Measurements from ENCODE around the gene MAN1B1. TPM values are rescaled to one million over a fixed set of nuclear protein-coding genes. Genes with fewer than 3 reads are reported as not detected.

Gene MAN1B1
- total RNA-seq: 31.8 TPM

GRCh38 chr9:137086531-137087408, at the start of gene MAN1B1:
TSS of gene MAN1B1 (plus strand) at chr9:137086985. CDS start at chr9:137087000, 15 bp downstream.
- H3K9ac ChIP-seq (ENCODE audit: low read depth in 1 of 3, low read length in 3 of 3): peak within 1 kb of the TSS; percentile 77 to 88 (median 84)
- H3K27me3 ChIP-seq (ENCODE audit: control insufficient read depth in 3 of 3, insufficient read depth in 3 of 3, low read length in 3 of 3): no peaks in the 10 kb centered on the region
- H3K27ac ChIP-seq (ENCODE audit: low read depth, low read length): peak within 1 kb of the TSS; percentile 90
- H3K36me3 ChIP-seq (ENCODE audit: control insufficient read depth in 3 of 3, insufficient read depth in 3 of 3, low read length in 3 of 3): peaks cover 15 to 25% (median 18%) of the 10 kb centered on the region in 3 donors
- H3K9me3 ChIP-seq (ENCODE audit: control insufficient read depth in 3 of 3, low read length in 3 of 3): no peaks in the 10 kb centered on the region
- peak within 1 kb of the TSS; percentile 79 to 81 (median 80) for H3K4me3 ChIP-seq (ENCODE audit: low read length in 3 of 3)
- H3K4me1 ChIP-seq (ENCODE audit: control insufficient read depth in 3 of 3, insufficient read depth in 3 of 3, low read length in 3 of 3): peaks cover 17 to 31% (median 20%) of the 10 kb centered on the region in 3 donors

DNA sequence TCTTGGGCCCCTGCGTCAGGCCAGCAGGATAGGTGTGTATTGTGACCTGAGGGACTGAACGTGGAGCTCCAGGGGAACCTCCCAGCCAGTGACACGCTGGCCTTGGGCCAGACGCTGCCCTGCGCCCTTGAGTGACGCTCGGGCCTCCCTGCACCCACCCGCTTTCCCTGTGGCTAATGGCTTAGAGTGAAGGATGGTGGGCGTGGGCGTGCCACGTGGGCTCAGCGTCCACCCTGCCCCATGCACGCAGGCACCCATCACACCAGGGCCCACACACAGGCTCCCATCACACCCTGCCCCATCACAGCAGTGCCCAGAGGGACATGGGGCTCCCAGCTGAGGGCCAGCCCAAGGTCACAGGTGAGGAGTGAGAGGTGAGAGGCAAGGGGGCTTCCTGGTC, 49.8 kb upstream of the MAN1B1 start:
- Histone ChIP-seq H3K4me1 (ENCODE audit: control insufficient read depth in 3 of 3, insufficient read depth in 3 of 3, low read length in 3 of 3) (peaks cover 12 to 15% (median 14%) of the 10 kb centered on the region in 3 donors), H3K9me3 (ENCODE audit: control insufficient read depth in 3 of 3, low read length in 3 of 3) (no peaks in the 10 kb centered on the region)

DNA sequence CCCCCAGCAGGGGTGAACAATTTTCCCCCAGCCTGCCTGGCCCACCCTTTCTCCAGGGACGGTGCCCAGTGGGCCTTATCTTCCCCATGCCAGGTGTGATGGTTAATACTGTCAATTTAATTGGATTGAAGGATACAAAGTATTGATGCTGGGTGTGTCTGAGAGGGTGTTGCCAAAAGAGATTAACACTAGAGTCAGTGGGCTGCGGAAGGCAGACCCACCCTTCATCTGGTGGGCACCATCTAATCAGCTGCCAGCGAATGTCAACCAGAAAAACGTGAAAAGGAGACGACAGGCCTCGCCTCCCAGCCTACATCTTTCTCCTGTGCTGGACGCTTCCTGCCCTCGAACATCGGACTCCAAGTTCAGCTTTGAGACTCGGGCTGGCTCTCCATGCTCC, 49.3 kb upstream of the MAN1B1 start:
- Histone ChIP-seq H3K4me3 (ENCODE audit: low read length in 3 of 3) (no peak overlapping the region), H3K9me3 (ENCODE audit: control insufficient read depth in 3 of 3, low read length in 3 of 3) (no peaks in the 10 kb centered on the region), H3K4me1 (ENCODE audit: control insufficient read depth in 3 of 3, insufficient read depth in 3 of 3, low read length in 3 of 3) (peaks cover 12 to 15% (median 14%) of the 10 kb centered on the region in 3 donors), H3K27me3 (ENCODE audit: control insufficient read depth in 3 of 3, insufficient read depth in 3 of 3, low read length in 3 of 3) (peaks cover 4 to 16% (median 5%) of the 10 kb centered on the region in 3 donors), H3K9ac (ENCODE audit: low read depth in 1 of 3, low read length in 3 of 3) (no peak overlapping the region), H3K36me3 (ENCODE audit: control insufficient read depth in 3 of 3, insufficient read depth in 3 of 3, low read length in 3 of 3) (peaks cover 0 to 12% (median 6%) of the 10 kb centered on the region in 3 donors), H3K27ac (ENCODE audit: low read depth, low read length) (no peak overlapping the region)

More for the DNA sequence above, 49.8 kb upstream of the MAN1B1 start:
- H3K27ac ChIP-seq (ENCODE audit: low read depth, low read length): no peak overlapping the region
- peaks cover 4 to 16% (median 5%) of the 10 kb centered on the region in 3 donors for H3K27me3 ChIP-seq (ENCODE audit: control insufficient read depth in 3 of 3, insufficient read depth in 3 of 3, low read length in 3 of 3)
- peaks cover 0 to 12% (median 6%) of the 10 kb centered on the region in 3 donors for H3K36me3 ChIP-seq (ENCODE audit: control insufficient read depth in 3 of 3, insufficient read depth in 3 of 3, low read length in 3 of 3)
- H3K9ac ChIP-seq (ENCODE audit: low read depth in 1 of 3, low read length in 3 of 3): no peak overlapping the region
- no peak overlapping the region for H3K4me3 ChIP-seq (ENCODE audit: low read length in 3 of 3)

- no peak overlapping the region for H3K27ac ChIP-seq (ENCODE audit: low read depth, low read length)
- H3K27me3 ChIP-seq (ENCODE audit: control insufficient read depth in 3 of 3, insufficient read depth in 3 of 3, low read length in 3 of 3): peaks cover 4 to 19% (median 11%) of the 10 kb centered on the region in 3 donors
- no peaks in the 10 kb centered on the region for H3K9me3 ChIP-seq (ENCODE audit: control insufficient read depth in 3 of 3, low read length in 3 of 3)
- H3K36me3 ChIP-seq (ENCODE audit: control insufficient read depth in 3 of 3, insufficient read depth in 3 of 3, low read length in 3 of 3): peaks cover 0 to 12% (median 6%) of the 10 kb centered on the region in 3 donors
- H3K9ac ChIP-seq (ENCODE audit: low read depth in 1 of 3, low read length in 3 of 3): no peak overlapping the region
- no peak overlapping the region for H3K4me3 ChIP-seq (ENCODE audit: low read length in 3 of 3)
- H3K4me1 ChIP-seq (ENCODE audit: control insufficient read depth in 3 of 3, insufficient read depth in 3 of 3, low read length in 3 of 3): peaks cover 13 to 21% (median 20%) of the 10 kb centered on the region in 3 donors
These were observed 47.9 kb upstream of the MAN1B1 start for GRCh38 chr9:137038916-137039315.

- no peak overlapping the region for H3K9ac ChIP-seq (ENCODE audit: low read depth in 1 of 3, low read length in 3 of 3)
- peaks cover 0 to 12% (median 6%) of the 10 kb centered on the region in 3 donors for H3K36me3 ChIP-seq (ENCODE audit: control insufficient read depth in 3 of 3, insufficient read depth in 3 of 3, low read length in 3 of 3)
- no peak overlapping the region for H3K4me3 ChIP-seq (ENCODE audit: low read length in 3 of 3)
- peaks cover 17 to 26% (median 25%) of the 10 kb centered on the region in 3 donors for H3K4me1 ChIP-seq (ENCODE audit: control insufficient read depth in 3 of 3, insufficient read depth in 3 of 3, low read length in 3 of 3)
- H3K27me3 ChIP-seq (ENCODE audit: control insufficient read depth in 3 of 3, insufficient read depth in 3 of 3, low read length in 3 of 3): peaks cover 4 to 23% (median 19%) of the 10 kb centered on the region in 3 donors
- no peaks in the 10 kb centered on the region for H3K9me3 ChIP-seq (ENCODE audit: control insufficient read depth in 3 of 3, low read length in 3 of 3)
- no peak overlapping the region for H3K27ac ChIP-seq (ENCODE audit: low read depth, low read length)
These were observed 47.0 kb upstream of the MAN1B1 start for GRCh38 chr9:137039611-137040366.

GRCh38 chr9:137040568-137040967, 46.2 kb upstream of the MAN1B1 start:
- Histone ChIP-seq H3K4me1 (ENCODE audit: control insufficient read depth in 3 of 3, insufficient read depth in 3 of 3, low read length in 3 of 3) (peaks cover 16 to 24% (median 24%) of the 10 kb centered on the region in 3 donors), H3K27me3 (ENCODE audit: control insufficient read depth in 3 of 3, insufficient read depth in 3 of 3, low read length in 3 of 3) (peaks cover 3 to 22% (median 18%) of the 10 kb centered on the region in 3 donors), H3K36me3 (ENCODE audit: control insufficient read depth in 3 of 3, insufficient read depth in 3 of 3, low read length in 3 of 3) (peaks cover 0 to 12% (median 6%) of the 10 kb centered on the region in 3 donors), H3K9ac (ENCODE audit: low read depth in 1 of 3, low read length in 3 of 3) (no peak overlapping the region), H3K4me3 (ENCODE audit: low read length in 3 of 3) (no peak overlapping the region), H3K9me3 (ENCODE audit: control insufficient read depth in 3 of 3, low read length in 3 of 3) (no peaks in the 10 kb centered on the region), H3K27ac (ENCODE audit: low read depth, low read length) (no peak overlapping the region)

GRCh38 chr9:137041124-137041523, 45.7 kb upstream of the MAN1B1 start:
- H3K4me1 ChIP-seq (ENCODE audit: control insufficient read depth in 3 of 3, insufficient read depth in 3 of 3, low read length in 3 of 3): peaks cover 19 to 26% (median 23%) of the 10 kb centered on the region in 3 donors
- no peak overlapping the region for H3K4me3 ChIP-seq (ENCODE audit: low read length in 3 of 3)
- H3K9me3 ChIP-seq (ENCODE audit: control insufficient read depth in 3 of 3, low read length in 3 of 3): no peaks in the 10 kb centered on the region
- no peak overlapping the region for H3K27ac ChIP-seq (ENCODE audit: low read depth, low read length)
- H3K36me3 ChIP-seq (ENCODE audit: control insufficient read depth in 3 of 3, insufficient read depth in 3 of 3, low read length in 3 of 3): peaks cover 0 to 12% (median 6%) of the 10 kb centered on the region in 3 donors
- peaks cover 3 to 19% (median 16%) of the 10 kb centered on the region in 3 donors for H3K27me3 ChIP-seq (ENCODE audit: control insufficient read depth in 3 of 3, insufficient read depth in 3 of 3, low read length in 3 of 3)
- H3K9ac ChIP-seq (ENCODE audit: low read depth in 1 of 3, low read length in 3 of 3): no peak overlapping the region

GRCh38 chr9:137042751-137043727, 43.7 kb upstream of the MAN1B1 start:
- H3K9ac ChIP-seq (ENCODE audit: low read depth in 1 of 3, low read length in 3 of 3): peak overlapping the region in 1 of 3 donors; percentile 33
- H3K36me3 ChIP-seq (ENCODE audit: control insufficient read depth in 3 of 3, insufficient read depth in 3 of 3, low read length in 3 of 3): peaks cover 0 to 12% (median 6%) of the 10 kb centered on the region in 3 donors
- peaks cover 25 to 32% (median 27%) of the 10 kb centered on the region in 3 donors for H3K4me1 ChIP-seq (ENCODE audit: control insufficient read depth in 3 of 3, insufficient read depth in 3 of 3, low read length in 3 of 3)
- peak overlapping the region; percentile 56 for H3K27ac ChIP-seq (ENCODE audit: low read depth, low read length)
- H3K9me3 ChIP-seq (ENCODE audit: control insufficient read depth in 3 of 3, low read length in 3 of 3): no peaks in the 10 kb centered on the region
- peaks cover 12 to 38% (median 33%) of the 10 kb centered on the region in 3 donors for H3K27me3 ChIP-seq (ENCODE audit: control insufficient read depth in 3 of 3, insufficient read depth in 3 of 3, low read length in 3 of 3)
- peak overlapping the region in 1 of 3 donors; percentile 29 for H3K4me3 ChIP-seq (ENCODE audit: low read length in 3 of 3)

DNA sequence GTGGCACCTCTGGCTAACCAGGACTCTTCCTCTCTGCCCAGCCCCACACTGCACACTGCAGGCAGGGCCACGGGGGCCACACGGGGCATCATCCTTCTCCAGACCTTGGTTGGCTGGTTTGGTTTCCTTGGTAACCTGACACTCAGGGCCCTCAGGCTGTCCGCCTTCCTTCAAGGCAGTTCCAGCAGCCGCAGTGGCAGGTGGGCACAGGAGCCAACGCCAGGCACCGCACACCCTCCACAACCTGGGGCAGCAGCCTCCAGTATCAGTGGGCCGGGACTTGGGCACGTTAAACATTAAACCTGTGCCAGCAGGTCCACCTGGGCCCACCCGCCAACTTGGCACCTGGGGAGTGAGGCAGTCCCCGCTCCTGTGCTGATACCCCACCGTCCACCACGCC, 42.7 kb upstream of the MAN1B1 start:
- peak overlapping the region; percentile 56 for H3K27ac ChIP-seq (ENCODE audit: low read depth, low read length)

More for the DNA sequence above, 42.7 kb upstream of the MAN1B1 start:
- Histone ChIP-seq H3K4me3 (ENCODE audit: low read length in 3 of 3) (peak overlapping the region in 2 of 3 donors; percentile 29 to 48), H3K9me3 (ENCODE audit: control insufficient read depth in 3 of 3, low read length in 3 of 3) (no peaks in the 10 kb centered on the region), H3K9ac (ENCODE audit: low read depth in 1 of 3, low read length in 3 of 3) (peak overlapping the region in 1 of 3 donors; percentile 33), H3K4me1 (ENCODE audit: control insufficient read depth in 3 of 3, insufficient read depth in 3 of 3, low read length in 3 of 3) (peaks cover 27 to 33% (median 28%) of the 10 kb centered on the region in 3 donors), H3K36me3 (ENCODE audit: control insufficient read depth in 3 of 3, insufficient read depth in 3 of 3, low read length in 3 of 3) (peaks cover 0 to 10% (median 4%) of the 10 kb centered on the region in 3 donors), H3K27me3 (ENCODE audit: control insufficient read depth in 3 of 3, insufficient read depth in 3 of 3, low read length in 3 of 3) (peaks cover 18 to 42% (median 41%) of the 10 kb centered on the region in 3 donors)
